Prostate gland (tissue), 2 donors: ENCODE measurements around the gene TAP1.

ENCODE experiments used
- POLR2A ChIP-seq: fragments of 450-650 bp; IDR thresholded peaks from one replicate; pipeline ENCODE4 v1.6.1; 2016; ENCODE audit warnings: antibody characterized with exemption, mild to moderate bottlenecking
- TF ChIP-seq, protein P1 (sequence below), 4 experiments: fragments of 200-600 bp in 2 of 4; fragments of 450-650 bp in 2 of 4; sonication (generic) in 2 of 4; IDR thresholded peaks; 1 replicate in 3 of 4; 2 replicates in 1 of 4; pipeline ENCODE4 v1.5.1; 2016 to 2019; ENCODE audit warnings: antibody characterized with exemption in 4 of 4, mild to moderate bottlenecking in 2 of 4, moderate library complexity in 2 of 4

DNA sequence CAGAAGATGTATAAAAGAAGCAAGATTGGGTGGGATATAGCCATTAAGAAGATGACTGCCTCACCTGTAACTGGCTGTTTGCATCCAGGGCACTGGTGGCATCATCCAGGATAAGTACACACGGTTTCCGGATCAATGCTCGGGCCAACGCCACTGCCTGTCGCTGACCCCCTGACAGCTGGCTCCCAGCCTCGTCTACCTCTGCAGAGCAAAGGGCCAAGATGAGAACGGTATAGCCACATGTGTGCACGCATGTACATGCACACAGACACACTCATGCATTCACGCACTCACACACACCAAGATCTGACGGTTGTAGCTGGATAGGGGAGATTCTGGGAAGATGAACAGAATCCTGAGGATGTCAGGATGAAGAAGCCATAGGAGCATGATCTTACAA is 6.5 kb downstream of the TAP1 start:
- TF ChIP-seq, protein P1, sequence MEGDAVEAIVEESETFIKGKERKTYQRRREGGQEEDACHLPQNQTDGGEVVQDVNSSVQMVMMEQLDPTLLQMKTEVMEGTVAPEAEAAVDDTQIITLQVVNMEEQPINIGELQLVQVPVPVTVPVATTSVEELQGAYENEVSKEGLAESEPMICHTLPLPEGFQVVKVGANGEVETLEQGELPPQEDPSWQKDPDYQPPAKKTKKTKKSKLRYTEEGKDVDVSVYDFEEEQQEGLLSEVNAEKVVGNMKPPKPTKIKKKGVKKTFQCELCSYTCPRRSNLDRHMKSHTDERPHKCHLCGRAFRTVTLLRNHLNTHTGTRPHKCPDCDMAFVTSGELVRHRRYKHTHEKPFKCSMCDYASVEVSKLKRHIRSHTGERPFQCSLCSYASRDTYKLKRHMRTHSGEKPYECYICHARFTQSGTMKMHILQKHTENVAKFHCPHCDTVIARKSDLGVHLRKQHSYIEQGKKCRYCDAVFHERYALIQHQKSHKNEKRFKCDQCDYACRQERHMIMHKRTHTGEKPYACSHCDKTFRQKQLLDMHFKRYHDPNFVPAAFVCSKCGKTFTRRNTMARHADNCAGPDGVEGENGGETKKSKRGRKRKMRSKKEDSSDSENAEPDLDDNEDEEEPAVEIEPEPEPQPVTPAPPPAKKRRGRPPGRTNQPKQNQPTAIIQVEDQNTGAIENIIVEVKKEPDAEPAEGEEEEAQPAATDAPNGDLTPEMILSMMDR (IDR thresholded peaks at IDR 0.05): no peak
- no peak for TF ChIP-seq POLR2A
